IMR-90 (cell line): ENCODE results near the gene PILRA. TPM values are rescaled to one million over a fixed set of nuclear protein-coding genes. Genes with fewer than 3 reads are reported as not detected.
"Not testable (repeated sequence)": the region's sequence is repeated elsewhere in the genome, so short reads cannot be mapped to it uniquely, and the experiment has no call there.

Experiments
- ATAC-seq: fragments of 200-7000 bp; cut with Tn5 transposase; 2 replicates; pipeline ENCODE4 v1.9.1; 2020; ENCODE audit warnings: low read depth, mild to moderate bottlenecking, moderate library complexity
- BruUV-seq: library from RNA; stranded (reverse); fragments of 400-500 nt; replicated peaks from 2 replicates; lab custom pipeline; 2021; lab: Mats Ljungman, UMichigan
- CTCF ChIA-PET: fragments of 300-600 bp; formaldehyde crosslinking; extraction: SDS; loops from one replicate; lab custom pipeline; 2021; ENCODE audit warnings: antibody characterized with exemption; lab: Yijun Ruan, JAX
- POLR2A ChIA-PET: fragments of 300-600 bp; sonication (Branson Sonifier 250); formaldehyde crosslinking; loops from one replicate; lab custom pipeline; 2022; ENCODE audit warnings: antibody characterized with exemption; ENCODE audit not compliant: unreplicated experiment; lab: Charles Lee
- DNase-seq: peaks from one replicate; pipeline ENCODE4 v3.0.0; 2013
- H2AFZ ChIP-seq: replicated peaks from 2 replicates; pipeline ENCODE3; 2013; ENCODE audit warnings: low read length, mild to moderate bottlenecking; ENCODE audit not compliant: poor library complexity
- H2AK5ac ChIP-seq: 2 replicates; pipeline ENCODE4 v1.6.1; 2013; ENCODE audit warnings: low read depth, low read length, inconsistent platforms
- H2AK9ac ChIP-seq: replicated peaks from 2 replicates; pipeline ENCODE3; 2013; ENCODE audit warnings: mild to moderate bottlenecking, low read depth, low read length, moderate library complexity; ENCODE audit not compliant: poor library complexity
- H2BK120ac ChIP-seq: 2 replicates; pipeline ENCODE4 v1.6.1; 2013; ENCODE audit warnings: low read depth, low read length, inconsistent platforms
- H2BK15ac ChIP-seq: 3 replicates; pipeline ENCODE4 v1.6.1; 2013; ENCODE audit warnings: low read depth, low read length, inconsistent platforms
- H2BK20ac ChIP-seq: 2 replicates; pipeline ENCODE4 v1.6.1; 2013; ENCODE audit warnings: low read depth, mild to moderate bottlenecking, inconsistent platforms, low read length, moderate library complexity
- H2BK5ac ChIP-seq: 2 replicates; pipeline ENCODE4 v1.6.1; 2013; ENCODE audit warnings: mild to moderate bottlenecking, low read depth, low read length, inconsistent platforms; ENCODE audit not compliant: poor library complexity, severe bottlenecking
- H3K14ac ChIP-seq: replicated peaks from 2 replicates; pipeline ENCODE4 v1.6.1; 2013; ENCODE audit warnings: low read depth, low read length, inconsistent platforms
- H3K18ac ChIP-seq: 2 replicates; pipeline ENCODE4 v1.6.1; 2013; ENCODE audit warnings: low read depth, low read length, control low read depth
- H3K23ac ChIP-seq: 2 replicates; pipeline ENCODE4 v1.6.1; 2013; ENCODE audit warnings: low read depth, low read length, inconsistent platforms
- H3K27ac ChIP-seq: 2 replicates; pipeline ENCODE4 v1.5.1; 2013; ENCODE audit warnings: mild to moderate bottlenecking, control low read depth, low read length; ENCODE audit not compliant: insufficient read depth
- H3K27me3 ChIP-seq: 2 replicates; pipeline ENCODE4 v1.6.1; 2013; ENCODE audit warnings: low read length; ENCODE audit not compliant: control insufficient read depth, insufficient read depth
- H3K36me3 ChIP-seq: 2 replicates; pipeline ENCODE4 v1.6.1; 2013; ENCODE audit warnings: low read length, mixed read lengths; ENCODE audit not compliant: control insufficient read depth, insufficient read depth
- H3K4ac ChIP-seq: 2 replicates; pipeline ENCODE4 v1.6.1; 2013; ENCODE audit warnings: low read depth, low read length, inconsistent platforms
- H3K4me1 ChIP-seq: 2 replicates; pipeline ENCODE4 v1.6.1; 2013; ENCODE audit warnings: low read length, mixed read lengths; ENCODE audit not compliant: control insufficient read depth, insufficient read depth
- H3K4me2 ChIP-seq: 2 replicates; pipeline ENCODE4 v1.6.1; 2013; ENCODE audit warnings: low read depth, mild to moderate bottlenecking, control low read depth, low read length, moderate library complexity
- H3K4me3 ChIP-seq: 2 replicates; pipeline ENCODE4 v1.5.1; 2013; ENCODE audit warnings: low read depth, mild to moderate bottlenecking, control low read depth, low read length, moderate library complexity; ENCODE audit not compliant: insufficient read depth
- H3K56ac ChIP-seq: 2 replicates; pipeline ENCODE4 v1.6.1; 2013; ENCODE audit warnings: low read length, inconsistent platforms; ENCODE audit not compliant: insufficient read depth; ENCODE audit errors: extremely low read depth
- H3K79me1 ChIP-seq, 2 experiments: 2 replicates each; pipeline ENCODE4 v1.6.1; 2013; ENCODE audit warnings: low read length in 2 of 2, inconsistent platforms in 1 of 2, low read depth in 1 of 2
- H3K9ac ChIP-seq: 2 replicates; pipeline ENCODE4 v1.6.1; 2013; ENCODE audit warnings: low read depth, low read length, control low read depth
- H3K9me1 ChIP-seq: 2 replicates; pipeline ENCODE4 v1.6.1; 2013; ENCODE audit warnings: low read length, inconsistent platforms; ENCODE audit not compliant: insufficient read depth
- H3K9me3 ChIP-seq: 2 replicates; pipeline ENCODE4 v1.6.1; 2013; ENCODE audit warnings: low read length; ENCODE audit not compliant: control insufficient read depth, insufficient read depth
- H4K20me1 ChIP-seq: 2 replicates; pipeline ENCODE4 v1.6.1; 2013; ENCODE audit warnings: low read length, inconsistent platforms; ENCODE audit not compliant: insufficient read depth
- H4K5ac ChIP-seq: 2 replicates; pipeline ENCODE4 v1.6.1; 2013; ENCODE audit warnings: mild to moderate bottlenecking, low read depth, low read length, control low read depth
- H4K8ac ChIP-seq, 2 experiments: 2 replicates each; pipeline ENCODE4 v1.6.1; 2013; ENCODE audit warnings: low read depth in 2 of 2, low read length in 2 of 2, control low read depth in 1 of 2, inconsistent platforms in 1 of 2
- H4K91ac ChIP-seq: 2 replicates; pipeline ENCODE4 v1.6.1; 2013; ENCODE audit warnings: low read depth, low read length, inconsistent platforms; ENCODE audit not compliant: insufficient read depth
- BHLHE40 ChIP-seq: fragments of 150-350 bp; IDR thresholded peaks from 2 replicates; pipeline ENCODE4 v1.6.1; 2016; ENCODE audit warnings: mild to moderate bottlenecking, low read depth, low read length
- FOS ChIP-seq: fragments of 150-350 bp; IDR thresholded peaks from 2 replicates; pipeline ENCODE4 v1.6.1; 2016; ENCODE audit warnings: low read depth, low read length
- WGBS, 2 experiments: methylation state at CpG; one replicate each; pipeline versions ENCODE4 v1.1.5 to v1.1.7; 2013; ENCODE audit warnings: missing lambda C conversion rate in 2 of 2; ENCODE audit not compliant: insufficient read length in 1 of 2; ENCODE audit errors: extremely low coverage in 2 of 2; 5-methylcytosine and 5-hydroxymethylcytosine counted together
- dilution Hi-C: fragments of 300-500 bp; cut with HindIII; formaldehyde crosslinking; loops from one replicate; pipeline ENCODE4 v1.14.3; 2018; ENCODE audit warnings: low sequenced_read_pairs; ENCODE audit not compliant: unreplicated experiment
- in situ Hi-C: fragments of 300-500 bp; cut with MboI; formaldehyde crosslinking; loops from 3 replicates; pipeline ENCODE4 v1.14.3; 2019; ENCODE audit warnings: low sequenced_read_pairs, inconsistent platforms, mixed read lengths
- intact Hi-C: fragments of 100-400 bp; cut with micrococcal nuclease; formaldehyde crosslinking; loops from 2 replicates; pipeline ENCODE4 v1.10.0; 2022
- polyA plus RNA-seq, 3 experiments: library from polyadenylated mRNA; depleted of rRNA; stranded (reverse); fragments of >200 nt; gene quantifications; 2 replicates each; pipeline ENCODE4 v1.2.3, GENCODE V29; 2012; ENCODE audit warnings: low replicate concordance in 1 of 3
- total RNA-seq: library from RNA; depleted of rRNA; stranded (reverse); fragments of >200 nt; gene quantifications from 2 replicates; pipeline ENCODE4 v1.2.3, GENCODE V29; 2012
- TF ChIP-seq, protein P1 (sequence below): fragments of 150-350 bp; IDR thresholded peaks from 2 replicates; pipeline ENCODE4 v1.6.1; 2017; ENCODE audit warnings: mild to moderate bottlenecking, antibody characterized with exemption, low read length, low read depth
- TF ChIP-seq, protein P2 (sequence below): conservative IDR thresholded peaks from 2 replicates; pipeline ENCODE4 v1.5.1; 2012; ENCODE audit warnings: mild to moderate bottlenecking, low read depth, low read length, improper control_type of control experiment

The PILRA gene
- total and polyA plus RNA-seq, 2 of the 4 experiments (the other 2 are of a cell fraction) = 0.56 TPM; not detected in 1

DNA sequence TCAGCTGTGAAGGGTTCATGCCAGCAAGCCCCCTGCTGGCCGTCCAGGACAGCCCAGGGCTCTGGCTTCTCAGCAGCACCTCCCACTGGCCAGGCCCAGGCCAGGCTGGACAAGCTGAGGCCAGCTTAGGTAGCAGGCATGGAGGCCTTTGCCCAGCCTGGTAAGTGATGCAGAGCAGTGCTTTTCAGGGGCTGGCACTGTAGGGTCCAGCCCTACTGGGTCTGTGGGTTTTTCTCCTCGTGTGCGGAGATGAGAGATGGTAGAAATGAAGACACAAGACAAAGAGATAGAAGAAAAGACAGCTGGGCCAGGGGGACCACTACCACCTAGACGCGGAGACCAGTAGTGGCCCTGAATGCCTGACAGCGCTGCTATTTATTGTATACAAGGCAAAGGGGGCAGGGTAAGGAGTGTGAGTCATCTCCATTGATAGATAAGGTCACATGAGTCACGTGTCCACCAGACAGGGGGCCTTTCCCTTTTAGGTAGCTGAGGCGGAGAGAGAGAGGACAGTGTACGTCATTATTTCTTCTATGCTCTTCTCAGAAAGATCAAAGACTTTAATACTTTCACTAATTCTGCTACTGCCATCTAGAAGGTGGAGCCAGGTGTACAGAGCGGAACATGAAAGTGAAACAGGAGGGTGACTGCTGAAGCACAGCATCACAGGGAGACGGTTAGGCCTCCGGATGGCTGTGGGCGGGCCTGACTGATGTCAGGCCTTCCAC is 28.6 kb upstream of the PILRA start:
- H2BK15ac ChIP-seq, H4K91ac ChIP-seq, H2AK5ac ChIP-seq, H3K4me2 ChIP-seq, H3K18ac ChIP-seq, H2BK120ac ChIP-seq, H3K56ac ChIP-seq, H3K4me3 ChIP-seq, H3K9me1 ChIP-seq, H3K23ac ChIP-seq, dilution Hi-C loops, H2BK5ac ChIP-seq, H3K4ac ChIP-seq, H3K14ac ChIP-seq, H3K9ac ChIP-seq, H3K27me3 ChIP-seq, CTCF ChIA-PET, H2AFZ ChIP-seq, POLR2A ChIA-PET, H4K20me1 ChIP-seq, H3K9me3 ChIP-seq, H4K8ac ChIP-seq, H2AK9ac ChIP-seq, H3K4me1 ChIP-seq, H4K5ac ChIP-seq, H2BK20ac ChIP-seq, BruUV-seq: not testable (repeated sequence)
- 0 out of 2 replicates have a peak overlapping the region, but pooled peaks have one; percentile 1 for H3K27ac ChIP-seq
- ATAC-seq (peak; percentile 98), DNase-seq (peak; percentile 71)
- peaks cover 20 to 23% of the 10 kb centered on the region in 2 experiments for H3K79me1 ChIP-seq
- WGBS, 2 experiments = 100% methylated on average over 2 of the region's 13 CpGs; no CpG with 5 or more reads in 1 of the 2 experiments
- in situ Hi-C loops (loop anchor here (10.0 kb wide), 1 partner anchor 210 kb away; no protein-coding TSS in a partner anchor), intact Hi-C loops (loop anchor here (1.0 kb wide), 1 partner anchor 212 kb away; no protein-coding TSS in a partner anchor)
- TF ChIP-seq BHLHE40 = peak; percentile 88
- TF ChIP-seq, protein P1, sequence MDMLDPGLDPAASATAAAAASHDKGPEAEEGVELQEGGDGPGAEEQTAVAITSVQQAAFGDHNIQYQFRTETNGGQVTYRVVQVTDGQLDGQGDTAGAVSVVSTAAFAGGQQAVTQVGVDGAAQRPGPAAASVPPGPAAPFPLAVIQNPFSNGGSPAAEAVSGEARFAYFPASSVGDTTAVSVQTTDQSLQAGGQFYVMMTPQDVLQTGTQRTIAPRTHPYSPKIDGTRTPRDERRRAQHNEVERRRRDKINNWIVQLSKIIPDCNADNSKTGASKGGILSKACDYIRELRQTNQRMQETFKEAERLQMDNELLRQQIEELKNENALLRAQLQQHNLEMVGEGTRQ = peak; percentile 89
- peak; percentile 85 for TF ChIP-seq FOS
- TF ChIP-seq, protein P2, sequence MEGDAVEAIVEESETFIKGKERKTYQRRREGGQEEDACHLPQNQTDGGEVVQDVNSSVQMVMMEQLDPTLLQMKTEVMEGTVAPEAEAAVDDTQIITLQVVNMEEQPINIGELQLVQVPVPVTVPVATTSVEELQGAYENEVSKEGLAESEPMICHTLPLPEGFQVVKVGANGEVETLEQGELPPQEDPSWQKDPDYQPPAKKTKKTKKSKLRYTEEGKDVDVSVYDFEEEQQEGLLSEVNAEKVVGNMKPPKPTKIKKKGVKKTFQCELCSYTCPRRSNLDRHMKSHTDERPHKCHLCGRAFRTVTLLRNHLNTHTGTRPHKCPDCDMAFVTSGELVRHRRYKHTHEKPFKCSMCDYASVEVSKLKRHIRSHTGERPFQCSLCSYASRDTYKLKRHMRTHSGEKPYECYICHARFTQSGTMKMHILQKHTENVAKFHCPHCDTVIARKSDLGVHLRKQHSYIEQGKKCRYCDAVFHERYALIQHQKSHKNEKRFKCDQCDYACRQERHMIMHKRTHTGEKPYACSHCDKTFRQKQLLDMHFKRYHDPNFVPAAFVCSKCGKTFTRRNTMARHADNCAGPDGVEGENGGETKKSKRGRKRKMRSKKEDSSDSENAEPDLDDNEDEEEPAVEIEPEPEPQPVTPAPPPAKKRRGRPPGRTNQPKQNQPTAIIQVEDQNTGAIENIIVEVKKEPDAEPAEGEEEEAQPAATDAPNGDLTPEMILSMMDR = peak; percentile 30; the same call in 1 of the 2 replicates
- peaks cover 34% of the 10 kb centered on the region for H3K36me3 ChIP-seq
